Measurements from ENCODE around the gene CBX8.

Gene CBX8

GRCh38 chr17:79761894-79762589 lies 34.8 kb downstream of the CBX8 start:
- in situ Hi-C loops (cut with HindIII; ENCODE audit: low sequenced_read_pairs), result loop anchor here (25.0 kb wide), 1 partner anchor 100 kb away; no protein-coding TSS in a partner anchor

DNA sequence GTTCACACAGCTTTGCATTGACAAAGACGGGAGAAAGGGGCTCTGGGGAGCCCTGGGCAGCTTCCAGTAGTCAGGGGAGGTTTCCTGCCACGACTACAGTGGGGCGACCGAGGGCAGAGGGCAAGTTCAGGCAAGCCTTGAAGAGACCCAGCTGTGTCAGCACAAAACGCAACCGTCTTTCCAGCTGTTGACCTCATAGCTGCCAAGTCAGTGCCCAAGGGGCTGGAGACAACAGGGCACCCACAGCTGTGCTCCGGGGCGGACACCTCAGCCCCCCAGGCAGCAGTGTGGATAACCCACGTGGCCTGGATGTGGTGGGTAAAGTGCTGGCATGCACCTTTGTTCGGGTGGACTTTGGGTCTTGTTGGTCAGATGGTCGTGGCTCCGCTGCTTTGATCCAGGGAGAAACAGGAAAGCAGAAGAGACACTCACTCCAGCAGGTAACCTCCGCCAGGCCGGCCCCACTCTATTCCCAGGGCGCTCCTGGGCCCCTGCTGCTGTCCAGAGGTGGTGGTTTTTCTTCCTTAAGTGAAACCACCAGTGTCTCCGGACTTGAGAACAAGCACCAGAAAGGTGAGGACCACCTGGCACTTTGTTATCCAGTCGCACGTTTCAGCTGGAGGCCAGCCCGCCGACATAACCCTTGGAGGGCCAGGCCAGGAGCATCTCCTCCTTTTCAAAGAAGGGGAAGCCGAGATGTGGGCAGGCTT lies 36.5 kb downstream of the CBX8 start:
- in situ Hi-C loops (cut with HindIII; ENCODE audit: low sequenced_read_pairs), result loop anchor here (25.0 kb wide), 1 partner anchor 98 kb away; no protein-coding TSS in a partner anchor

DNA sequence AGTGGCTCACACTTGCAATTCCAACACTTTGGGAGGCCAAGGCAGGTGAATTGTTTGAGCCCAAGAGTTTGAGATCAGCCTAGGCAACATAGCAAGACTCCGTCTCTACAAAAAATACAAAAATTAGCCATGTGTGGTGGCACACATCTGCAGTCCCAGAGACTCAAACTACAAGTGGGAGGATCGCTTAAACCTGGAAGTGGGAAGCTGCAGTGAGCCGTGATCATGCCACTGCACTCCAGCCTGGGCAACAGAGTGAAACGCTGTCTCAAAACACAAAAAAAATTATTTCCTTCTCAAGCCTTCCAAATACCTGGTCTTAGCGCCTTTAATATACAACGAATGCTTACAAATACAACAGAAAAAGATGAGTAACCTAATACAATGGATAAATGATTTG lies 38.6 kb downstream of the CBX8 start:
- in situ Hi-C loops (cut with HindIII; ENCODE audit: low sequenced_read_pairs), result loop anchor here (25.0 kb wide), 1 partner anchor 96 kb away; no protein-coding TSS in a partner anchor

DNA sequence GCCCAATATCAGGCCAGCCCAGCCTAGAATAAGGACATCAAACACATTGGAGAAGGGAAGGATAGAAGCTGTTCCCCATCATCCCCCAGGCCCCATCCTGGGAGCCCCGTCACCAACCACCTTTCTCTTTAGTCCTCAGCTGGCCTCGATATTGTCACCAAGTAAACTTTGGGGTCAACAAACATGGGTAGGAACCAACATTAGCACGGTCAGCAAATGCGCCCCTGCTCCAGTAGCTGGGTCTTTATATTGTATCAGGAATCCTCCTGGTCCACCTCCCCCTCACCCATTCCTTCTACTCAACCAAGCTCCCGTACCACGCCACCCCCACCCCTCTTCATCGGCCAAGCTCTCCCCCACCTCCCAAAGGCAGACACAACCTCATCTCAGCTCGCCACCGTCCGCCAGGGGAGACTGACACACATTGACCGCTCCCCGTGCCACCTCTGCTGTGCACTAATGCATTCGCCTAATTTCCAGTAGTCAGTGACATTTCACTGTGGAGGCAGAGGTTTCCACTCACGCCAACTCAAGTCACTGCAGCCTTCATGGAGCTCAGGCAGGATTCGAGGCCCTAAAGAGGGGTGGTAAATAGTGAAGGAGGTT lies 39.6 kb downstream of the CBX8 start:
- in situ Hi-C loops (cut with HindIII; ENCODE audit: low sequenced_read_pairs), result loop anchor here (25.0 kb wide), 1 partner anchor 95 kb away; no protein-coding TSS in a partner anchor

- in situ Hi-C loops (cut with HindIII; ENCODE audit: low sequenced_read_pairs), result loop anchor here (25.0 kb wide), 1 partner anchor 93 kb away; no protein-coding TSS in a partner anchor
Observed at GRCh38 chr17:79755591-79755990, 41.3 kb downstream of the CBX8 start.

- in situ Hi-C loops (cut with HindIII; ENCODE audit: low sequenced_read_pairs), result loop anchor here (25.0 kb wide), 1 partner anchor 93 kb away; no protein-coding TSS in a partner anchor
Observed at GRCh38 chr17:79754903-79755302, 42.0 kb downstream of the CBX8 start.

- in situ Hi-C loops (cut with HindIII; ENCODE audit: low sequenced_read_pairs), result loop anchor here (25.0 kb wide), 1 partner anchor 92 kb away; no protein-coding TSS in a partner anchor
Observed at GRCh38 chr17:79754370-79754769, 42.5 kb downstream of the CBX8 start.

DNA sequence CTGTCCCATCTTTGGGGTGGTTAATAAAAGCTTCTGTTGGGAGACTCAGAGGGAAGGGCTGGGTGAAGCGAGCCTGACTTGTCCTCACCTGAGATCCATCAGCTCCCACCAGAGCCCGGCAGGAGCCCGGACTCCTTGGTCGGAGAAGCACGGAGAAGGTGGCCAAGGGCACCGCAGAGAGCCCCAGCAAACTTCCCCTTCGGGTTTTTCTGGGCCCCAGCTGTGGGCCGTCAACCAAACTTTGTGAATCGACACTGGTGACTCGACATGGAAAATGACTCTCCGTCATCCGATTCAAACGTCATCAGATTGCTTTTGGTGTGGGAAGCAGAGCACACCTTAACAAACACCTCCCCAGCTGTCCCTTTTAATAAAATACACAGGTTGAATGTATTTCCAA lies 44.7 kb downstream of the CBX8 start:
- in situ Hi-C loops (cut with HindIII; ENCODE audit: low sequenced_read_pairs), result loop anchor here (25.0 kb wide), 1 partner anchor 90 kb away; no protein-coding TSS in a partner anchor

DNA sequence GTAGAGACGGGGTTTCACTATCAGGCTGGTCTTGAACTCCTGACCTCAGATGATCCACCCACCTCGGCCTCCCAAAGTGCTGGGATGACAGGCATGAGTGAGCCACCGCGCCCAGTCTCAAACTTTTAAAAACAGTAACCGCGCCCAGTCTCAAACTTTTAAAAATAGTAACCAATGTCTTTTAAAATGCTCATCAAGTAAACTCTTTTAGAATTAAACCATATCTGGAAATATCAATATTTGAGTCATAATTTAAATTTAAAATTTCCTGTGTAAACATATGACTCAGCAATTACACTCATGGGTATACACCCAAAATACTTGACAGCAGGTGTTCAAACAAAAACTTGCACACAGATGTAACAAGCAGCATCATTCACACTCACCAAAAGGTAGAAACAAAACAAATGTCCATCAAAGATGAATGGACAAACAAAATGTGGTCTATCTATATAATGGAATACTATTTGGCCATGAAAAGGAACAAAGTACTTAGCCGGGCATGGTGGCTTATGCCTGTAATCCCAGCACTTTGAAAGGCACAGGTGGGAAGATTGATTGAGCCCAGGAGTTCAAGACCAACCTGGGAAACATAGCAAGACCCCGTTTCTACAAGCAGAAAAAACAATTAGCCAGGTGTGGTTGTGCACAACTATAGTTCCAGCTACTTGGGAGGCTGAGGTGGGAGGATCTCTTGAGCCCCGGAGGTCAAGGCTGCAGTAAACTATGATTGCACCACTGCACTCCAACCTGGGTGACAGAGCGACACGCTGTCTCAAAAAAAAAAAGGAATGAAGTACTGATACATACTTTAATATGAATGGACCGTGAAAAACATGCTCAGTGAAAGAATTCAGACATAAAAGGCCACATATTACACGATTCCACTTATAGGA lies 46.0 kb downstream of the CBX8 start:
- in situ Hi-C loops (cut with HindIII; ENCODE audit: low sequenced_read_pairs), result loop anchor here (25.0 kb wide), 1 partner anchor 89 kb away; no protein-coding TSS in a partner anchor

GRCh38 chr17:79749958-79750357 lies 46.9 kb downstream of the CBX8 start:
- in situ Hi-C loops (cut with HindIII; ENCODE audit: low sequenced_read_pairs), result loop anchor here (10.0 to 25.0 kb wide), 2 partner anchors 45 to 88 kb away; partner anchors contain the start of gene CBX8

GRCh38 chr17:79749156-79749815 lies 47.6 kb downstream of the CBX8 start:
- in situ Hi-C loops (cut with HindIII; ENCODE audit: low sequenced_read_pairs), result loop anchor here (10.0 kb wide), 1 partner anchor 46 kb away; the partner anchor contains the start of gene CBX8

DNA sequence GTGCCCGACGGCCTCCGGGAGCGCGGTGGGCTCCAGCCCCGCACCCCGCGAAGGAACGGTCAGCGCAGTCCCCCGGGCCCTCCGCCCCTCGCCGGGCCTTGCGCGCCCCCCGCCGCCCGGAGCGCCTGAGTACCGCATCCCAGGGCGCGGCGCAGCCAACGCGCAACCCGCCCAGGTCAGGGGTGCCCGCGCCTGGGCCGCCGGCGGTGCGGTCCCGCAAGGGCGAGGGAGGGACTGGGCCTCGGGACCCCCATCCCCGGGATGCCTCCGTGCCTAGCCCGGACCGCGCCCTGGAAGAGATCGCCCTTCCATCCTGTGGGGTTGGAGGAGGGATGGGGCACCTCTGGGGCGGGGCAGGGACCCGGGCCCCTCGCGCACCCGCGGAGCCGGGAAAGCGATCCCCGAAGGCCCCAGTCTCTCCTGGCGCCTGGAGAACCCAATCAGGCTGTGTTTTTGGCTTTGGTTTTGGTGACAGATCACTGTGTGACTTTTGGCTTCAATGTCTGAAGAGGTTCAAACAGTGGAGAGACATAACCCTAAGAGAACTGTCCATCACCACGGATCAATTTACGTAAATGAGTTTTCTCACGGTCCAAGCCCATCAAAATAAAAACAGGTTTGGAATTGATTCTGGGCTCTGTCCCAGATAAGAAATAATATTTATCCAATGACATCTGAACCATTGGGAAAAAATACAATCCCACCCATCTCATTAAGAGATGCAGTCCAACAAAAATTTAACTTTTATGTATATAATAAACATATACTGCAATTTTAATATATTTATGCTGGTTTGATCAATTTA lies 48.4 kb downstream of the CBX8 start:
- in situ Hi-C loops (cut with HindIII; ENCODE audit: low sequenced_read_pairs), result loop anchor here (10.0 kb wide), 1 partner anchor 46 kb away; the partner anchor contains the start of gene CBX8

- in situ Hi-C loops (cut with HindIII; ENCODE audit: low sequenced_read_pairs), result loop anchor here (10.0 kb wide), 1 partner anchor 47 kb away; the partner anchor contains the start of gene CBX8
Observed at GRCh38 chr17:79747508-79748294, 49.2 kb downstream of the CBX8 start.

DNA sequence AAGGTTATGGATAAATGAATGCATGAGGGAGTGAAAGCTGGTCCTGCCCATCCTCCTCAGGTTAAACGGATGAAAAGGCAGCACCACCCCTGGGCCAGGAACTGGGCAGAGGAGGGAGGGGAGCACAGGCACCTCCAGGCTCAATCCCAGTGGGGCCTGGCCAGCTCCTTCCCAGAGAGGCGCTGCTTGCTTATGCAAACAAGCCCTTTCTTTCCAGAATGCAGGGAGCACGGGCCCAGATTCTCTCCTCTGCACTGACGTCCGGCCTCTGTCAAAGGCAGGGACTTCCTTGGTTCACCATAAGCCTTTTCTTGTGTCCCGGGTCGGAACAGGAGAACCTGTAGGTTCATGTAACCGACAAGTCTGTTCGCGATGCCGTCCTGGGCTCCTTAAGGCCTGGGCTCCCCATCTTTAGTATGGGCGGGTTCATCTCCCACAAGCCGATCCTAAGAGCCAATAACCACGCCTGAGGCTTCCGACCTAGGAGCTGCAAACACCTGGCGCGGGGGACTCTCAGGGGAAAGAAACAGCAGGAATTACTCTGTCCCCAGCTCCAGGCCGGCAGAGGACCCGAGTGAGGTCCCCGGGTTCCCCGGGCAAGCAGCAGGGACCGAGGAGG lies 49.9 kb downstream of the CBX8 start:
- in situ Hi-C loops (cut with HindIII; ENCODE audit: low sequenced_read_pairs), result loop anchor here (10.0 kb wide), 1 partner anchor 48 kb away; the partner anchor contains the start of gene CBX8

DNA sequence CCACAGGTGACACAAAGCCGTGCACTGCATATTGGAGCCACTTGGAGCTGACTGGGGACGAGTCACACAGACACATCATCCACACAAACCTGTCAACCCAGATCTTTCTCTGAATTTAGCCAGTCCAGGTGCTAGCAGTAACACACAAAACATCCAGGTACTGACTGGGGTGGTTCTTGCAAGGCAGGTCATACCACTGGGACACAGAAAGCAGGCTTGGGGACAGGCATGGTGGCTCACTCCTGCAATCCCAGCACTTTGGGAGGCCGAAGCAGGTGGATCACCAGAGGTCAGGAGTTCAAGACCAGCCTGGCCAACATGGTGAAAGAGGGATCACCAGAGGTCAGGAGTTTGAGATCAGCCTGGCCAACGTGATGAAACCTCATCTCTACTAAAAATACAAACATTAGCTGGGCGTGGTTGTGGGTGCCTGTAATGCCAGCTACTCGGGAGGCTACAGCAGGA lies 51.2 kb downstream of the CBX8 start:
- in situ Hi-C loops (cut with HindIII; ENCODE audit: low sequenced_read_pairs), result loop anchor here (10.0 kb wide), 1 partner anchor 49 kb away; the partner anchor contains the start of gene CBX8

- in situ Hi-C loops (cut with HindIII; ENCODE audit: low sequenced_read_pairs), result loop anchor here (10.0 kb wide), 1 partner anchor 51 kb away; the partner anchor contains the start of gene CBX8
Observed at GRCh38 chr17:79743614-79744013, 53.3 kb downstream of the CBX8 start.

GRCh38 chr17:79742951-79743476 lies 53.9 kb downstream of the CBX8 start:
- in situ Hi-C loops (cut with HindIII; ENCODE audit: low sequenced_read_pairs), result loop anchor here (10.0 kb wide), 1 partner anchor 52 kb away; the partner anchor contains the start of gene CBX8
